Measurements from ENCODE around the gene LMX1B.

DNA sequence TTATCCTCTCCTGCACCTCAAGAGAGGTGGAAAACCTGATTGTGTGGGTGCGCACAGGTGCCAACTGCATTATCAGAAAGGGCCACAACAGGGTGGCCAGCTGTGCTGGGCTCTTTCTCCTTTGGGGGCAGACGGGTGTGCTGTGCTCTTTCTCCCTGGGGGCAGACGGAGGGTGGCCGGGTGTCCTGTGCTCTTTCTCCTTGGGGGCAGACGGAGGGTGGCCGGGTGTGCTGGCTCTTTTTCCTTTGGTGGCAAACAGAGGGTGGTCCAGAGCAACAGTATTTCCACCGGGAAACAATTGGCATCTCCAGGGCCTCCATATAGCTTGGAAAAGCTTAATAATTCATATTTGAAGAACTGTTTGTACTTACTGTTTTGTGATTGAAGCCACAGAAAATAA is 6.8 kb downstream of the LMX1B start:
- TF ChIP-seq POLR2AphosphoS5 (IDR thresholded peaks at IDR 0.05; ENCODE audit: borderline replicate concordance, low read depth, low read length) (no peak), FOXP2 (optimal IDR thresholded peaks at IDR 0.05; ENCODE audit: control extremely low read depth, extremely low read length, insufficient read depth) (no peak), EZH2 (IDR thresholded peaks at IDR 0.05) (no peak)

Data from SK-N-MC (cell line).